HEK293 (cell line): ENCODE measurements around the gene C9orf43.

Experiments
- GLIS1 ChIP-seq: fragments of 450-650 bp; formaldehyde crosslinking; IDR thresholded peaks from 2 replicates; pipeline ENCODE4 v1.5.1; 2016; ENCODE audit warnings: missing biosample characterization, missing genetic modification characterization
- ZBTB8A ChIP-seq: fragments of 450-650 bp; formaldehyde crosslinking; IDR thresholded peaks from 2 replicates; pipeline ENCODE4 v1.5.1; 2016; ENCODE audit warnings: missing biosample characterization, missing genetic modification characterization
- ZNF274 ChIP-seq, 2 experiments: fragments of 200-500 bp in 1 of 2; fragments of 450-650 bp in 1 of 2; sonication (Bioruptor generic) in 1 of 2; formaldehyde crosslinking in 1 of 2; IDR thresholded peaks; 2 replicates each; pipeline versions ENCODE4 v1.5.1 to v1.6.1; 2014 to 2016; ENCODE audit warnings: borderline replicate concordance in 1 of 2, inconsistent platforms in 1 of 2, low read length in 1 of 2, missing biosample characterization in 1 of 2, missing genetic modification characterization in 1 of 2
- ZNF558 ChIP-seq: fragments of 450-650 bp; formaldehyde crosslinking; IDR thresholded peaks from 2 replicates; pipeline ENCODE4 v1.5.1; 2016; ENCODE audit warnings: missing biosample characterization, missing genetic modification characterization
- ZNF585B ChIP-seq: fragments of 450-650 bp; formaldehyde crosslinking; IDR thresholded peaks from 2 replicates; pipeline ENCODE4 v1.5.1; 2016; ENCODE audit warnings: missing biosample characterization, missing genetic modification characterization
- ZNF76 ChIP-seq: fragments of 450-650 bp; formaldehyde crosslinking; IDR thresholded peaks from 2 replicates; pipeline ENCODE4; 2016; ENCODE audit warnings: low read depth, missing biosample characterization, missing genetic modification characterization, borderline replicate concordance
- ZNF843 ChIP-seq: fragments of 450-650 bp; formaldehyde crosslinking; IDR thresholded peaks from 2 replicates; pipeline ENCODE4 v1.5.1; 2016; ENCODE audit warnings: missing biosample characterization, missing genetic modification characterization
- TF ChIP-seq, protein P1 (sequence below): fragments of 450-650 bp; IDR thresholded peaks from 2 replicates; pipeline ENCODE4 v1.5.1; 2018; ENCODE audit warnings: missing biosample characterization, missing genetic modification characterization
- TF ChIP-seq, protein P2 (sequence below): fragments of 450-650 bp; formaldehyde crosslinking; IDR thresholded peaks from 2 replicates; pipeline ENCODE4 v1.5.1; 2016; ENCODE audit warnings: missing biosample characterization, missing genetic modification characterization
- TF ChIP-seq, protein P3 (sequence below): fragments of 450-650 bp; formaldehyde crosslinking; IDR thresholded peaks from 2 replicates; pipeline ENCODE4 v1.5.1; 2016; ENCODE audit warnings: missing biosample characterization, missing genetic modification characterization, borderline replicate concordance
- TF ChIP-seq, protein P4 (sequence below): fragments of 450-650 bp; formaldehyde crosslinking; optimal IDR thresholded peaks from 2 replicates; pipeline ENCODE3; 2016; ENCODE audit warnings: missing biosample characterization, mild to moderate bottlenecking, missing genetic modification characterization
- TF ChIP-seq, protein P5 (sequence below): fragments of 450-650 bp; formaldehyde crosslinking; IDR thresholded peaks from 2 replicates; pipeline ENCODE4 v1.5.1; 2017; ENCODE audit warnings: missing biosample characterization, missing genetic modification characterization

DNA sequence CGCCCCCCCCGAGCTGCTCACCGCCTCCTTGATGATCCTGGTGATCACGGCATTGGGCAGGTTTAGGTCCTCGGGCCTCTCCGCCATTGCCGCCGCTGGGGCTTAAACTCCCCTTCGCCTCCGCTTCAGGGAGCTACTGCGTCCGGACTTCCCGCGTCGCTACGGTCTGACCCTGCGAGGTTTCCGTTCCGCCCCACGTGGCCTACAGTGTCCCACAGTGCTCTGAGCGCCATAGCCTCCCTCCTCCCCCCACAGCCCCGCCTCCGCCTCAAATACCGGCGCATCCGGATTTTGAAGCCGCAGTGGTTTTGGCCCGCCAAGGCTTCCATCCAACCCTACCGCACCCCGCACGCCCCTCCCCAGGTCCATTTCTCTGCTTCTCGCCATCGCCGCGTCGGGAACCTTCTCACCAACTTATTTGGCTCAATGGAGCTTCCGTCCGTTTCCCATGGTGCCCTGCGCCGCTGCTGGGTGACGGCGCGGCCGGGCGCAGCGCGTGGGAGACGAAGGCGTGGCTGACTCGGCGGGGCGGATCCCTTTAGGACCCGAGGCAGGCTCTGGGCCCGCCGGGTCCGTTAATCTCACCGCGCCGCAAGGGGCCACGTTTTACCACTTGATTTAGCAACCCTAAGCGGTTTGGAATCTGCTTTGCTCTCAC, at the start of gene C9orf43, which contains the start of gene POLE3:
- TF ChIP-seq ZBTB8A (tag by site-specific recombination) (peak; percentile 79), ZNF76 (tag by site-specific recombination) (peak; percentile 97), GLIS1 (peak; percentile 83), ZNF843 (peak; percentile 38; the same call in 1 of the 2 replicates), ZNF558 (tag by site-specific recombination) (no peak), ZNF274 (IDR thresholded peaks at IDR 0.05; ENCODE audit: low read length) (no peak), ZNF274 (tag by site-specific recombination; IDR thresholded peaks at IDR 0.05; ENCODE audit: borderline replicate concordance) (no peak), ZNF585B (tag by site-specific recombination) (no peak)
- TF ChIP-seq, protein P1, sequence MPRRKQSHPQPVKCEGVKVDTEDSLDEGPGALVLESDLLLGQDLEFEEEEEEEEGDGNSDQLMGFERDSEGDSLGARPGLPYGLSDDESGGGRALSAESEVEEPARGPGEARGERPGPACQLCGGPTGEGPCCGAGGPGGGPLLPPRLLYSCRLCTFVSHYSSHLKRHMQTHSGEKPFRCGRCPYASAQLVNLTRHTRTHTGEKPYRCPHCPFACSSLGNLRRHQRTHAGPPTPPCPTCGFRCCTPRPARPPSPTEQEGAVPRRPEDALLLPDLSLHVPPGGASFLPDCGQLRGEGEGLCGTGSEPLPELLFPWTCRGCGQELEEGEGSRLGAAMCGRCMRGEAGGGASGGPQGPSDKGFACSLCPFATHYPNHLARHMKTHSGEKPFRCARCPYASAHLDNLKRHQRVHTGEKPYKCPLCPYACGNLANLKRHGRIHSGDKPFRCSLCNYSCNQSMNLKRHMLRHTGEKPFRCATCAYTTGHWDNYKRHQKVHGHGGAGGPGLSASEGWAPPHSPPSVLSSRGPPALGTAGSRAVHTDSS (tag by site-specific recombination), result no peak
- TF ChIP-seq, protein P2, sequence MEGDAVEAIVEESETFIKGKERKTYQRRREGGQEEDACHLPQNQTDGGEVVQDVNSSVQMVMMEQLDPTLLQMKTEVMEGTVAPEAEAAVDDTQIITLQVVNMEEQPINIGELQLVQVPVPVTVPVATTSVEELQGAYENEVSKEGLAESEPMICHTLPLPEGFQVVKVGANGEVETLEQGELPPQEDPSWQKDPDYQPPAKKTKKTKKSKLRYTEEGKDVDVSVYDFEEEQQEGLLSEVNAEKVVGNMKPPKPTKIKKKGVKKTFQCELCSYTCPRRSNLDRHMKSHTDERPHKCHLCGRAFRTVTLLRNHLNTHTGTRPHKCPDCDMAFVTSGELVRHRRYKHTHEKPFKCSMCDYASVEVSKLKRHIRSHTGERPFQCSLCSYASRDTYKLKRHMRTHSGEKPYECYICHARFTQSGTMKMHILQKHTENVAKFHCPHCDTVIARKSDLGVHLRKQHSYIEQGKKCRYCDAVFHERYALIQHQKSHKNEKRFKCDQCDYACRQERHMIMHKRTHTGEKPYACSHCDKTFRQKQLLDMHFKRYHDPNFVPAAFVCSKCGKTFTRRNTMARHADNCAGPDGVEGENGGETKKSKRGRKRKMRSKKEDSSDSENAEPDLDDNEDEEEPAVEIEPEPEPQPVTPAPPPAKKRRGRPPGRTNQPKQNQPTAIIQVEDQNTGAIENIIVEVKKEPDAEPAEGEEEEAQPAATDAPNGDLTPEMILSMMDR, result no peak
- TF ChIP-seq, protein P3, sequence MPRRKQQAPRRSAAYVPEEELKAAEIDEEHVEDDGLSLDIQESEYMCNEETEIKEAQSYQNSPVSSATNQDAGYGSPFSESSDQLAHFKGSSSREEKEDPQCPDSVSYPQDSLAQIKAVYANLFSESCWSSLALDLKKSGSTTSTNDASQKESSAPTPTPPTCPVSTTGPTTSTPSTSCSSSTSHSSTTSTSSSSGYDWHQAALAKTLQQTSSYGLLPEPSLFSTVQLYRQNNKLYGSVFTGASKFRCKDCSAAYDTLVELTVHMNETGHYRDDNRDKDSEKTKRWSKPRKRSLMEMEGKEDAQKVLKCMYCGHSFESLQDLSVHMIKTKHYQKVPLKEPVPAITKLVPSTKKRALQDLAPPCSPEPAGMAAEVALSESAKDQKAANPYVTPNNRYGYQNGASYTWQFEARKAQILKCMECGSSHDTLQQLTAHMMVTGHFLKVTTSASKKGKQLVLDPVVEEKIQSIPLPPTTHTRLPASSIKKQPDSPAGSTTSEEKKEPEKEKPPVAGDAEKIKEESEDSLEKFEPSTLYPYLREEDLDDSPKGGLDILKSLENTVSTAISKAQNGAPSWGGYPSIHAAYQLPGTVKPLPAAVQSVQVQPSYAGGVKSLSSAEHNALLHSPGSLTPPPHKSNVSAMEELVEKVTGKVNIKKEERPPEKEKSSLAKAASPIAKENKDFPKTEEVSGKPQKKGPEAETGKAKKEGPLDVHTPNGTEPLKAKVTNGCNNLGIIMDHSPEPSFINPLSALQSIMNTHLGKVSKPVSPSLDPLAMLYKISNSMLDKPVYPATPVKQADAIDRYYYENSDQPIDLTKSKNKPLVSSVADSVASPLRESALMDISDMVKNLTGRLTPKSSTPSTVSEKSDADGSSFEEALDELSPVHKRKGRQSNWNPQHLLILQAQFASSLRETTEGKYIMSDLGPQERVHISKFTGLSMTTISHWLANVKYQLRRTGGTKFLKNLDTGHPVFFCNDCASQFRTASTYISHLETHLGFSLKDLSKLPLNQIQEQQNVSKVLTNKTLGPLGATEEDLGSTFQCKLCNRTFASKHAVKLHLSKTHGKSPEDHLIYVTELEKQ (tag by site-specific recombination), result no peak
- TF ChIP-seq, protein P4, sequence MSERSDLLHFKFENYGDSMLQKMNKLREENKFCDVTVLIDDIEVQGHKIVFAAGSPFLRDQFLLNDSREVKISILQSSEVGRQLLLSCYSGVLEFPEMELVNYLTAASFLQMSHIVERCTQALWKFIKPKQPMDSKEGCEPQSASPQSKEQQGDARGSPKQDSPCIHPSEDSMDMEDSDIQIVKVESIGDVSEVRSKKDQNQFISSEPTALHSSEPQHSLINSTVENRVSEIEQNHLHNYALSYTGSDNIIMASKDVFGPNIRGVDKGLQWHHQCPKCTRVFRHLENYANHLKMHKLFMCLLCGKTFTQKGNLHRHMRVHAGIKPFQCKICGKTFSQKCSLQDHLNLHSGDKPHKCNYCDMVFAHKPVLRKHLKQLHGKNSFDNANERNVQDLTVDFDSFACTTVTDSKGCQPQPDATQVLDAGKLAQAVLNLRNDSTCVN (tag by site-specific recombination), result peak; percentile 74
- TF ChIP-seq, protein P5, sequence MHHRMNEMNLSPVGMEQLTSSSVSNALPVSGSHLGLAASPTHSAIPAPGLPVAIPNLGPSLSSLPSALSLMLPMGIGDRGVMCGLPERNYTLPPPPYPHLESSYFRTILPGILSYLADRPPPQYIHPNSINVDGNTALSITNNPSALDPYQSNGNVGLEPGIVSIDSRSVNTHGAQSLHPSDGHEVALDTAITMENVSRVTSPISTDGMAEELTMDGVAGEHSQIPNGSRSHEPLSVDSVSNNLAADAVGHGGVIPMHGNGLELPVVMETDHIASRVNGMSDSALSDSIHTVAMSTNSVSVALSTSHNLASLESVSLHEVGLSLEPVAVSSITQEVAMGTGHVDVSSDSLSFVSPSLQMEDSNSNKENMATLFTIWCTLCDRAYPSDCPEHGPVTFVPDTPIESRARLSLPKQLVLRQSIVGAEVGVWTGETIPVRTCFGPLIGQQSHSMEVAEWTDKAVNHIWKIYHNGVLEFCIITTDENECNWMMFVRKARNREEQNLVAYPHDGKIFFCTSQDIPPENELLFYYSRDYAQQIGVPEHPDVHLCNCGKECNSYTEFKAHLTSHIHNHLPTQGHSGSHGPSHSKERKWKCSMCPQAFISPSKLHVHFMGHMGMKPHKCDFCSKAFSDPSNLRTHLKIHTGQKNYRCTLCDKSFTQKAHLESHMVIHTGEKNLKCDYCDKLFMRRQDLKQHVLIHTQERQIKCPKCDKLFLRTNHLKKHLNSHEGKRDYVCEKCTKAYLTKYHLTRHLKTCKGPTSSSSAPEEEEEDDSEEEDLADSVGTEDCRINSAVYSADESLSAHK, result 0 out of 2 replicates have a peak, but pooled peaks have one; percentile 12
